NOMO-1 treated with DMSO at 0.1 percent for 48 hours (cell line): Measurements from ENCODE around the gene RASSF1.

Experiments used
- DNase-seq: peaks from one replicate; lab custom pipeline; 2025; ENCODE audit not compliant: unreplicated experiment; lab: John Stamatoyannopoulos, UW

RASSF1 gene, protein sequence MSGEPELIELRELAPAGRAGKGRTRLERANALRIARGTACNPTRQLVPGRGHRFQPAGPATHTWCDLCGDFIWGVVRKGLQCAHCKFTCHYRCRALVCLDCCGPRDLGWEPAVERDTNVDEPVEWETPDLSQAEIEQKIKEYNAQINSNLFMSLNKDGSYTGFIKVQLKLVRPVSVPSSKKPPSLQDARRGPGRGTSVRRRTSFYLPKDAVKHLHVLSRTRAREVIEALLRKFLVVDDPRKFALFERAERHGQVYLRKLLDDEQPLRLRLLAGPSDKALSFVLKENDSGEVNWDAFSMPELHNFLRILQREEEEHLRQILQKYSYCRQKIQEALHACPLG

DNA sequence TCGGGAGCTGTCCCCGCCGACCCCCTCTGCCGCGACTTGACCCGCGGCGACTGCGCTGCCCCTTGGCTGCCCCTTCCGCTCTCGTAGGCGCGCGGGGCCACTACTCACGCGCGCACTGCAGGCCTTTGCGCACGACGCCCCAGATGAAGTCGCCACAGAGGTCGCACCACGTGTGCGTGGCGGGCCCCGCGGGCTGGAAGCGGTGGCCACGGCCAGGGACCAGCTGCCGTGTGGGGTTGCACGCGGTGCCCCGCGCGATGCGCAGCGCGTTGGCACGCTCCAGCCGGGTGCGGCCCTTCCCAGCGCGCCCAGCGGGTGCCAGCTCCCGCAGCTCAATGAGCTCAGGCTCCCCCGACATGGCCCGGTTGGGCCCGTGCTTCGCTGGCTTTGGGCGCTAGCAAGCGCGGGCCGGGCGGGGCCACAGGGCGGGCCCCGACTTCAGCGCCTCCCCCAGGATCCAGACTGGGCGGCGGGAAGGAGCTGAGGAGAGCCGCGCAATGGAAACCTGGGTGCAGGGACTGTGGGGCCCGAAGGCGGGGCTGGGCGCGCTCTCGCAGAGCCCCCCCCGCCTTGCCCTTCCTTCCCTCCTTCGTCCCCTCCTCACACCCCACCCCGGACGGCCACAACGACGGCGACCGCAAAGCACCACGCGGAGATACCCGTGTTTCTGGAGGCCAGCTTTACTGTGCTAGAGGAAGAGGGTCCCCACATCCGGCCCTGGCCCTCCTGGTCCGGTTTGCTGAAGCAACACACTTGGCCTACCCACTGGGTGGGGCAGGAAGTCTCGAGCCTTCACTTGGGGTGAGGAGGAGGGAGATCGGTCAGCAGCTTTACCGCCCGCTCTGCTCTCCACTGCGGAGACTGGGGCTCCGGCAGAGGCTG, at the start of gene RASSF1:
Gene RASSF1, minus strand, starts transcription at position 389 of the 882 bp plus-strand sequence. Its CDS starts 31 bp downstream, at position 358.
- DNase-seq, result peak; percentile 98

DNA sequence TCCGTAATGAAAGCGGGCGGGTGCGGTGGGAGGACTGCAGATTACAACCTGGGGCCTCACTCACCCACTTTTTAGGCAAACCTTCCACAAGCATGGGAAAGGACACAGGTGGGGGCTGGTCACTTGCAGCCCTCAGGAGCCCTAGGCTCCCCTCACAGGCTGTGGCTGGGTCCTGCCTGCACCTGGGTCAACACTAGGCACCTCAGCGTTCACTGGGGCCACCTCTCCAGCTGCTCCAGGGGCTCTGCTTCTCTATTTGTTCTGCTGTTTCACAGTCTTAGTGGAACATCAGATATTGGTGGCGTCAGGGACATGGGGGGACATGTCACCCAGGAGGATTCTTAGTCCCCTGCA, 48.8 kb upstream of the RASSF1 start:
- no peak for DNase-seq

DNA sequence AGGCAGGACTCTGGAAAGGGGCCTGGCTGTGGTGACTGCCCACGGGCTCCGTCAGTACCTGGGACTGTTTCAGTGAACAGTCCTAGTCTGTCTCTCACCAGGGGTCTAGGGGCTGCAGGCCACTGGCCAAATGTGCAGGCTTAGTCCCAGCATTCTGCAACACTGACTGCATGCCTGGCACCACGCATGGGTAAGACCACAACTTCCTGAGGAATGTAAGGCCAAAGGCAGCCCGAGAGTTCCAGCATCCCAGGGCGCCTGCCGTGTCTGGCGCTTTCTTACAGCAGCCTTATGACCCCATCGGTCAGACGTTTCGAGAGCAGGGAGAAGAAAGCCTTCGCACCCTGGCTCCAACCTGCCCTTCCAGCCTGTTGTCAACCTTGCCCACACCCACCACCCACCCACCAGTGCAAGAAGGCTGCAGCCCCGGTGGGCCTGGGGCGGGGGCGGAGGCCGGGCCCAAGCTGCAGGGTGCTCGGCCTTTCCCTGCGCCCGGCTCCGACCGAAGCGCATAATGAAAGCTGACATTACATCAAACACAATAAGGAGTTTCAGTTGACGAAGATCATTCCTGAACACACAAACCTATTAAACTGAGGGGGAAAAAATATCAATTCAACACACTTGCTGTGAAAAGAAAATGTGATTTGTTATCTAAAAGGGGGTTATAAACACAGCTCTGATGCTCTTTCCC, 48.2 kb upstream of the RASSF1 start:
- DNase-seq, result no peak

DNA sequence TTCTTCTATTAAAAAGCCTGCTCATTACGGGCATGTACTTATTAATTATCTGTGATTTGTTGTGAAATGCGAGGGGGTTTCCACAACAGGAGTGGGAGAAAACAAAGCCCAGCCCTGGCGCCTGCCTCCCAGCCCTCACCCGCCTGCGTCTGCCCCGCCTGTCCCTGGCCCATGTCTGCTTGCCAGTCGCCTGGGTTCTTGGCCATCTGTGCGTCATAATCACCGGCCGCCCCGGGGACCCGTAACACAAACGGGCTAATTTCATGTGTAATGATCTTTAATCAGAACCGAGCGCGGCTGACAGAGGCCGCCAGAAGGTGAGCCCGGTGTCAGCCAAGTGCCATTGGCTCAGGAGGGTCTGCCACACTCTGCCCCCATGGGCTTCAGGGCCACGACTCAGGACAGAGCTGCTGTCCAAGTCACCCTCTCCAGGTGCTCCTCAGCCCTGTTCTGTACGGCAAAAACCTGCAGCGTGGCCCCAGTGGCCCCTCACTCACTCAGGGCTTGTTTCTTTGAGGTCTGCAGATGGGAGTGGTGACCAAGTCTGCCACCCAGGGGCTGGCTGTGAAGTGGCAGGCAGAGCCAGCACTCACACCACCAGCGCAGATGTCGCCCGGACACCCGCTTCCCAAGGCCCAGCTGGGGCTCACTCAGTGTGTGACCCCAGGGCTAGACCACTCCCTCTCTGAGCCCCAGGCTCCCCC, 47.5 kb upstream of the RASSF1 start:
- no peak for DNase-seq

DNA sequence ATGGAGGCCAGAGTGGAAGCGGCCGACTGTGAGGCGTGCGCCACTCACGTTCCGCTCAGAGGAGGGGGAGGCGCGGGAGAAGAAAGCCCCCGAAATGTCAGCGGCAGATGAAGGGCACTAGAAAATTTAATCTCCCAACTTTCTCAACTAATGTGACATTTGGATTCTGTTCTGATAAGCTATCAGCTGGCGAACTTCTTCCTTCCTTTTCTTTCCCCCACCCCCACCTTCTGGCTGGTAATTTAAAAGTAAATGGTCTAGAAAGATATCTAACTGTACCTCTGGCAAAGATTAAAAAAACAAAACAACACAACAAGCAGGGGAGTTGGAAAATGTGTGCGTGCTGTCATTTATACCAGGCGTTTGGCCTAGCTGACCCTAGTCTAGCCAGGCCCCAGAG, 45.1 kb upstream of the RASSF1 start:
- DNase-seq, result no peak

DNA sequence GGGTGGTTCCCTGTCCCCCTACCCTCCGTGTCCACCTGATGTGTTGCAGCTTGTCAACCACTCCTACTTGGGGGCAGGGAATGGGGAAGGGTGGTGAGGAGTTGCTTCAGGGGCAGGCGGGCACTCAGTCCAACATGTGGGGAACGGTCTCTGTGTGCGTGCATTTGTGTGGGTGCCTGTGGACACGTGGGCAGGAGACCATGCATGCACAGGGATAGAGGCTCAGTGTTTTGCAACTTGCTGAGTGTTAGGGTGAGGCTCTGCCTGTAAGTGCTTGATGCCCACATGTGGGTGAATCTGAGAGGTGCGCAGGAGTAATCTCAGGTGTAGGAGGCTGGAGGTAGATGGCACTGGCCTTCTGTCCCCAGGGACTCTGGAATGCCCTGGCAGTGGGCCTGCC, 43.1 kb upstream of the RASSF1 start:
- no peak for DNase-seq

DNA sequence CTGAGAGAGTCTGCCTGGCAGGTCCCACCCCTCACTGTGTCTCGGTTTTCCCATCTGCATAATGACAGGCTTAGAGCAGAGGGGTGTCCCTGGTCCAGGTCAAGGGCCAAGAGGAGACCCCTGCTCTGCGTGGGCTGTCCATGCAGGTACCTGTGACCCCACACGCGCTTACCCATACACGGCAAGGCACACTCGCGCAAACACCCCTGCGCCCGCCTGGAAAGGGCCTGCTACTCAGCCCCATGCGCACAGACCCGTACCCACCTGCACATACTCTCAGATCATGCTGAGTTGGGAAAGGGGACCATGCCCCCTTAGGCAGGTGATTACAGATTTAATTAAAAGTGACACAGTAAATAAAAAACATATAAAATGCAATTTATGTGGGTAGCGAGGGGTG, 42.1 kb upstream of the RASSF1 start:
- no peak for DNase-seq

DNA sequence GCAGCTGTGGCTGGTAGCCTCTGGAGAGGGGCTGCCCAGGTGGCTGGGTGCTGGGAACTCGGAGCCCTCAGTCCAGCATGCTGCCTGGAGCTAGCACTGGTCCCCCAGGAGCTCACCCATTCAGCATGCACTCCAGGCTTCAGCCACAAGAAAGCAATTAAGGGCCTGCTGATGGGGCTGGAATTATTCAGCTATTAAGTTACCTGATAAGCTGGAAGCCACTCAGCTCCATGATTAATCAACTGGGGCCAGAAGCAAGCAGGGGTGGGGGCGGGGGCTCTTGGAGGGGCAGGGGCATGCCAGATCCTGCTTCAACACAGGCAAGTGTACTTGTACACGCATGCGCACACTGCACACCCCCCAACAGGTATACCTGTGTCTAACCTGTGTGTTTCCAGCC, 40.7 kb upstream of the RASSF1 start:
- DNase-seq, result no peak

DNA sequence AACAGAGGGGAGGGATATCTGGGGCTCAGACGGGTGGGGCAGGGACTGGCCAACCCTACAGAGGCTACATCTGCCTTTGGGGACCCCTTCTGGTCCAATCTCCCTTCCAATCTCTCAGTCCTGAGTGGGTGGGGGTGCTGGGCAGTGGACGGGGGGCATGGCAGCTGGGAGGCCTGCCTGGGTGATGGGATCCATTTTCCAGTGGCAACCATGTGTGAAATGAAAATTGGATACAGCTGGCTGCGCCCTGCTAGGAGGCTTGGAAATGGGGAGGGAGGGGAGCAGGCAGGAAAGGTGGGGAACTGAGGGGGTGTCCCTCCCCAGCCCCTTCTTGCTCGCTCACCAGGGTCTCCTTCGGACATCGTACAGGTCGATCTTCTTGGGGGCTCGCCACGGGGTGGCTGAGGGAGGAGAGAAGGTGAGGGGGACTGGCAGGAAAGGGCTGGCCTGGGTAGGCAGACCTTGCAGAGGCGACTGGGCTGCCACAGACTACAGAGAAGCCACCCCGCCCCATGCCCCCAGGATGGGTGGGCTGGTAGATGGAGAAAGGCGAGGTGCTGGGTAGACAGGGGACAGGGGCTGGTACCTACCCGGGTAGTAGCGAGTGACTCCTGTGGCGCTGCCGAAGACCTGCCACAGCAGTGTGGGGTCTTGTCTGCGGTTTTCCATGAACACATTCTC, 39.9 kb upstream of the RASSF1 start:
- no peak for DNase-seq

DNA sequence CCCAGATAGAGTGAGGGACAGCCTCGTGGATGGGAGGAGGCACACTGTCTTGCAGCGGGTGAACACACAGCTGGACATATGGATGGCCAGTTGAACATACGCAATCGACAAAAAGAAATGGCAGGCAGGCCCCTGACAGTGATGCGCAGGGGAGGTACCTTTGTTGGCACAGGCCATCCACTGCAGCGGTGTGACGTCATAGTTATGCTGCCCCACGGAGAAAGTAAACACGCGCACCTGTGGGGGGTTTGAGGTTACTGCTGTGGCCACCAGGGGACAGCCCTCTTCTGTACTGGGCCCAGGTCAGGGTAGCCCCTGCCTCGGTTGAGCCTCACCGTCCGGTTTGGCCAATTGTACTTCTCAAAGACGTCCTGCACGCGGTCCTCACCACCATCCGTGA, 38.1 kb upstream of the RASSF1 start:
- DNase-seq, result no peak

DNA sequence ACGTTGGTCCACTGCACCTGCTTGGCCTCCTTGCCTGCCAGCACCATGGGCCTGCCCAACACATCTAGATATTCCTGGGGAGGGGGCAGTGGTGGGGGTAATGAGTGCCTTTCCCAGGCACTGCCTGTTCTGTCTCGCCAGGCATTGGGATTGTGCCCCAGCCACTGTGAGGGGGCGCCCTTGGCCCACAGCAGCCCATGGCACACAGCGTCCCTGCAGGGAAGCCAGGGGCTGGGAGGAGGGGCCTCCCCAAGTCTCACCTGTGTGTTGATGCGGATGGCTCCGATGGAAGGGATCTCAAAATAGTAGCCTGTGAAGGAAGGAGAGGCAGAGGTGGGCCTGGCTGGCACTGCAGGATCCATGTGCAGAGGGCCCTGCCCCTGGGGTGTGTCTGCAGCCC, 37.4 kb upstream of the RASSF1 start:
- no peak for DNase-seq

DNA sequence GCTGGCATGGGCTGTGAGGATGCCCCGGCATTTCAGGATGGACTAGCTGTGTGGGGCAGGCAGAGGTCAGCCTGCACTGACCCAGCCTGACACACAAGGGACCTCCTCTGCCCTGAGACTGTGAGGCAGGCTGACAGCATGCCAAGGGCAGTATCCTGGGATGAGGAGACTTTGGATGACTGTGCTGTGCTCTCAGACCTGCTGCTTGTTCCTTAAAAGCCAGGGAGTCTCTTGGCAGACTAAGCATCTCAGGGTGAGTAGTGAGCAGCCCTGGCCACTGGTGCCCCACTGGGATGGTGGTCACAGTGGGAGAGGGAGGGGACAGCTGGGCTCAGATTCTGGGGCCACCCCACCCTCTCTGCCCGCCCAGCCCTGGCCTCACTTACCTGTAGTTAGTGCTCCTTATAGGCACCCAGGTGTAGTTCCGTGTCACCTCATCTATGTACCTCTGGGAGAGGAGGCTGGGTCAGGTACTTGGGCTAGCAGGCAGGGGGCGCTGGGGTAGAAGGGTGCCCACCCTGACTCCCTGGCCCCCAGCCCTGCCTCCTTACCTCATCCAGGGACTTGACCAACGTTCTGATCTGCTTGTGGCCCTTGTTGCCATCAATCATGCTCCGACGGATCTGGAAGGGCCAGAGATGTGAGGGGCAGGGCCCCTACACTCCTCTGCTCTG, 34.8 kb upstream of the RASSF1 start:
- DNase-seq, result no peak

DNA sequence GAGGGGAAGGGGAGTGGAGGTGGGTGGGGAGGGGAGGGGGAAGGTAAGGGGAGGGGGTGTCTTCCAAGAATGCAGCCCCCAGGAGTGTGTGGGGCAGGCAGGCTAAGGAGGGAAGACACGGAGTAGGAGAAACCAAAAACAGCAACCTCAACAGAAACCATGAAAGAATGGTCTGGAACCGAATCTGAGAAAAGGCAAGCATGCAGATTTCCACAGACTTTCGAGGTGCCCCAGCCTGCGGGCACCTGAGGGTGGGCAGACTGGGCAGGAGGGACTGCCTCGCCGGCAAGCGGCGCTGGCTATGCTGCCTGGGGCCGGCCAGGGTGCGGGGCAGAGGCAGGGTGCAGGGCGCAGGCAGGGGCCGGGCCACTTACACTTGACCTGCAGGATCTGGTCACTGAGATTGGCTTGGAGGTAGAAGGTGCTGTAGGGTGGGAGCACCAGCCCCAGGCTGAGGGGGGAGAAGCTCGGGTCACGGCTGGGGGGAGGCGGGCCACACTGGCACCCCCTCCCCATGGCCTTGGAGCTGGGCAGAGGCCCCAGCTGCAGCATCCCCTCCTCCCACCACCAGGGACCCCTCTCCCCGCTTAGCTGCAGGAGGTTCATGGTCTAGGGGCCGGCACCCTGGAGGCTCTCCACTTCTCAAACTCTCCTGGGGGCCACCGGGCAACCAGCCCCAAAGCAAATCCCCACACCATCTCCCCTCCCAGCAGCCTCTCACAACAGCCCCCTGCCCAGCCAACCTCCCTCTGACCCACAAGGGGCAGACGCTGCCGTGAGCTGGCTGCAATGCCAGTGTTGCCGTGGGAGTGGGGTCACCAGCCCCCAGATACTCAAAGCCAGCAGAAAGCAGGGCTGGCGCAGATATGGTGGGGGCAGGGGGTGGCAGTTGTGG, 34.0 kb upstream of the RASSF1 start:
- DNase-seq, result no peak

DNA sequence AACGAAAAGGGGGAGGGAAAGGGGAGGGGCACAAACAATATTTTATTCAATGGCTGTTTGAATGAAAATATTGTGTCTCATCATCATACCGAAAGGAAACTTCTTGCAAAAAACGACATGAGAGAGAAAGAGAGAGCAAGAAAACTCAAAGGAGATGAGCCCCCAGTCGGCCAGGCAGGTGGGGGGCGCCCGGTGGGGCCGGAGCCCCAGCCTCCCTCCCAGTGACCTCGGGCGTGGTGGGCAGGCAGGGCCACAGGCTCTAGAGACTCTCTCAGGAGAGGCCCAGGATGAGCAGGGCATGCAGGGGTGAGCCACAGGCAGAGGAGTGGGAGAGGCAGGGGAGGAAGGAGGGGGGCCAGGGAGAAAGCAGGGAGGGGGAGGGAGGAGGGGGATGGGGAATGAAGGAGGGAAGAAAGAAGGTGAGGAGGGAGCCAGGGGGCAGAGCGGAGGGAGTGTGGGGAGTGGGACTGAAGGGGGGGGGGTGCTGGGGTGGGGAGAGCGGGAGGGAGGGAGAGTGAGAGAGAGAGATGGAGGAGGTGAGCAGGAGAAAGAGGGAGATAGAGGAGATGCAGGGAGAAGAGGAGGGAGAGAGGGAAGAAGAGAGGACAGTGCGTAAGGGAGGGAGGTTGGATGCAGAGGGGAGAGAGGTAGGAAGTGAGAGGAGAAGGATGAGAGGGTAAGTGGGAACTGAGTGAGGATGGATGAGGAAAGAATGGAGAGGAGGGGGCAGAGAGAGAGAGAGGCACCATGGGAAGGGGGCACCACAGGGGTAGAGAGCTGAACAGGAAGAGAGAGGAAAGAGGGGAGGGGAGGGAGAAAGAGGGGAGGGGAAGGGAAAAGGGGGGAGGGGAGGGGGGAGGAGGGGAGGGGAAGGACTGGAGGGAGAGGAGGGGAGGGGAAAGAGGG, 32.8 kb upstream of the RASSF1 start:
- DNase-seq, result no peak

DNA sequence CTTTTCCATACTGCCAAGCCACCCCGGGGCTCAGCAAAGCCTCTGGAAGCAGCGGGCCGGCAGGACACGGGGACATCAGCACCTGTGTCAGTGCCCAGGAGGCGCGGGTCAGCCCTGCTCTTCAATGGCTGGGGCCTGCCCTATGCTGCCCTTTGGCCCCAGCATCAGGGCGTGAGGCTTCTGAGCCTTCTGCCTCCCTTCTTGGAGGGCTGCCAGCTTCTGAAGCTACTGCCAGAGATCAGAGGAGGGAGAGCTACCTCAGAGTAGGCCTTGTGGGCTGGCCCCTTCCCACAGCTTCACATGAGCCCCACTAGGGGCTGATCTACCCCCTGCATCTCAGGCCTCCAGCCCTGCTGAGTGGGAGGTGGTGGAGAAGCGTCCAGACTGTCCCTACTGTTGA, 31.7 kb upstream of the RASSF1 start:
- DNase-seq, result no peak

DNA sequence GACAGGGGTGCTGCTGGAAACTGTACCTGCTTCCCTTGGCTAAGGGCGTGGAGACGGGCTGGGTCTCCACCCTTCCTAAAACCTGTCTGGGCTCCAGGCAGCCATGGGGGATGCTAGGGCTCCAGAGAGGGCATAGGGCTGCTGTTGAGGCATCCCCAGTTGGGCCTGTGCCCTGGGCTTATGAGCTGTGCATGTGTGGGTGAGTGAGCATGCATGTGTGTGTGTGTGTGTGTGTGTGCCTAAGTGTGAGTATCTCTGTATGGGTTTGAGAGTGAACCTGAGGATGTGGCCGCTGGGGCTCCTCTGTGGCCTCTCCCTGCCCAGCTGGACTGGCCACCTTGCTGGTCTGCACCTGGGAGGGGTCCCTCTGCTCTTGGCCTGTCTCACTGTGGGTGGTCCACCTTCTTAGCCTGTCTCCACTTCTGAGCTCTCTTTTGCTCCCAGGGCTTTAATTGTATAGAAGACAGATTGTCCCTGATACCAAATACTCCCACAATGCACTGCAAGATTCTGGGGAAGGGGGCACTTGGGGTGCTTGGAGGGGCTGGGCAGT, 30.6 kb upstream of the RASSF1 start:
- DNase-seq, result no peak

DNA sequence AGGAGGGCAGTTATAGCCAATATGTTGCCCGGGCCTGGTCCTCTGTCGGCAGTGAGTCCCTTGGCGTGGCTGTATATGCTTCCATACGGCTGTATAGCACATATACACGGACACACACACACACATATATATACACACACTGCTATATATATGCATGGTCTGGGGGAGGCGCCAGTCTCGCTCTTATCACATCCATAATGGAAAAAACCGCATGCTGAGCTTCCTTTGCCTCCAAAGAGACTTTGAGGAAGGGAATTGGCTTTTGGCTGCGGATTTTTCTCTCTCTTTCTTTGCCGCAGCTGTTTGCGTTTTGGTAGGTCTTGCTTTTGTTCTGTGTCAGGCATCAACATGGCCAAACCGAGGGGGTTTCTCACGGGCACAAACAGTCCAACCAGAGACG, 30.0 kb upstream of the RASSF1 start:
- DNase-seq, result peak; percentile 28
